Osteoblast (primary cell): ENCODE data around the gene NRAP. TPM values are rescaled to one million over a fixed set of nuclear protein-coding genes. Genes with fewer than 3 reads are reported as not detected.

Source experiments
- DNase-seq: peaks from one replicate; pipeline ENCODE4 v3.0.0; 2011; ENCODE audit warnings: low spot score, mixed read lengths; ENCODE audit not compliant: insufficient read length; ENCODE audit errors: missing footprints
- H2AFZ ChIP-seq: 2 replicates; pipeline ENCODE4 v1.6.0; 2011; ENCODE audit warnings: mild to moderate bottlenecking, low read length
- H3K27ac ChIP-seq: 2 replicates; pipeline ENCODE4 v1.5.1; 2011; ENCODE audit warnings: mild to moderate bottlenecking, low read depth, low read length, moderate library complexity
- H3K27me3 ChIP-seq: 2 replicates; pipeline ENCODE4 v1.6.0; 2012; ENCODE audit warnings: mild to moderate bottlenecking, control low read depth, inconsistent platforms, low read length, moderate library complexity; ENCODE audit not compliant: insufficient read depth
- H3K36me3 ChIP-seq: 2 replicates; pipeline ENCODE4 v1.5.1; 2011; ENCODE audit warnings: mild to moderate bottlenecking, low read length, control low read depth, moderate library complexity; ENCODE audit not compliant: insufficient read depth
- H3K4me1 ChIP-seq: 2 replicates; pipeline ENCODE4 v1.5.1; 2011; ENCODE audit warnings: mild to moderate bottlenecking, low read length, control low read depth, moderate library complexity; ENCODE audit not compliant: insufficient read depth
- H3K4me2 ChIP-seq: 2 replicates; pipeline ENCODE4 v1.6.0; 2011; ENCODE audit warnings: mild to moderate bottlenecking, low read length; ENCODE audit not compliant: insufficient read depth
- H3K4me3 ChIP-seq: fragments of 200-600 bp; sonication (generic); 3 replicates; pipeline ENCODE4 v1.5.1; 2012; ENCODE audit warnings: mild to moderate bottlenecking, low read length, inconsistent platforms; ENCODE audit not compliant: insufficient read depth
- H3K79me2 ChIP-seq: 2 replicates; pipeline ENCODE4 v1.6.0; 2012; ENCODE audit warnings: mild to moderate bottlenecking, low read length, control low read depth, inconsistent platforms; ENCODE audit not compliant: insufficient read depth
- H3K9me3 ChIP-seq: 2 replicates; pipeline ENCODE4 v1.5.1; 2011; ENCODE audit warnings: low read depth, low read length, control low read depth
- H4K20me1 ChIP-seq: 2 replicates; pipeline ENCODE4 v1.6.0; 2012; ENCODE audit warnings: mild to moderate bottlenecking, low read length, control low read depth; ENCODE audit not compliant: insufficient read depth
- total RNA-seq: library from RNA; depleted of rRNA; stranded (reverse); fragments of >200 nt; gene quantifications from 2 replicates; pipeline ENCODE4 v1.2.3, GENCODE V29; 2012
- TF ChIP-seq, protein P1 (sequence below): IDR thresholded peaks from 2 replicates; pipeline ENCODE4 v1.5.1; 2011; ENCODE audit warnings: mild to moderate bottlenecking, low read depth, low read length, moderate library complexity; ENCODE audit errors: extremely low read depth

Gene NRAP
- total RNA-seq, 1 donor, result not detected

GRCh38 chr10:113543107-113543955 lies 120.5 kb downstream of the NRAP start:
- Histone ChIP-seq H3K27ac (no peak overlapping the region), H3K27me3 (peaks cover 3% of the 10 kb centered on the region), H3K4me3 (no peak overlapping the region), H3K36me3 (no peaks in the 10 kb centered on the region), H4K20me1 (no peaks in the 10 kb centered on the region), H3K9me3 (no peaks in the 10 kb centered on the region), H2AFZ (no peak overlapping the region), H3K4me1 (peaks cover 5% of the 10 kb centered on the region), H3K79me2 (no peaks in the 10 kb centered on the region), H3K4me2 (no peak overlapping the region)
- TF ChIP-seq, protein P1, sequence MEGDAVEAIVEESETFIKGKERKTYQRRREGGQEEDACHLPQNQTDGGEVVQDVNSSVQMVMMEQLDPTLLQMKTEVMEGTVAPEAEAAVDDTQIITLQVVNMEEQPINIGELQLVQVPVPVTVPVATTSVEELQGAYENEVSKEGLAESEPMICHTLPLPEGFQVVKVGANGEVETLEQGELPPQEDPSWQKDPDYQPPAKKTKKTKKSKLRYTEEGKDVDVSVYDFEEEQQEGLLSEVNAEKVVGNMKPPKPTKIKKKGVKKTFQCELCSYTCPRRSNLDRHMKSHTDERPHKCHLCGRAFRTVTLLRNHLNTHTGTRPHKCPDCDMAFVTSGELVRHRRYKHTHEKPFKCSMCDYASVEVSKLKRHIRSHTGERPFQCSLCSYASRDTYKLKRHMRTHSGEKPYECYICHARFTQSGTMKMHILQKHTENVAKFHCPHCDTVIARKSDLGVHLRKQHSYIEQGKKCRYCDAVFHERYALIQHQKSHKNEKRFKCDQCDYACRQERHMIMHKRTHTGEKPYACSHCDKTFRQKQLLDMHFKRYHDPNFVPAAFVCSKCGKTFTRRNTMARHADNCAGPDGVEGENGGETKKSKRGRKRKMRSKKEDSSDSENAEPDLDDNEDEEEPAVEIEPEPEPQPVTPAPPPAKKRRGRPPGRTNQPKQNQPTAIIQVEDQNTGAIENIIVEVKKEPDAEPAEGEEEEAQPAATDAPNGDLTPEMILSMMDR, result no peak
- no peak for DNase-seq

- TF ChIP-seq, protein P1, result no peak
- H4K20me1 ChIP-seq, result no peaks in the 10 kb centered on the region
Measured at GRCh38 chr10:113541549-113541927, 122.3 kb downstream of the NRAP start.

DNA sequence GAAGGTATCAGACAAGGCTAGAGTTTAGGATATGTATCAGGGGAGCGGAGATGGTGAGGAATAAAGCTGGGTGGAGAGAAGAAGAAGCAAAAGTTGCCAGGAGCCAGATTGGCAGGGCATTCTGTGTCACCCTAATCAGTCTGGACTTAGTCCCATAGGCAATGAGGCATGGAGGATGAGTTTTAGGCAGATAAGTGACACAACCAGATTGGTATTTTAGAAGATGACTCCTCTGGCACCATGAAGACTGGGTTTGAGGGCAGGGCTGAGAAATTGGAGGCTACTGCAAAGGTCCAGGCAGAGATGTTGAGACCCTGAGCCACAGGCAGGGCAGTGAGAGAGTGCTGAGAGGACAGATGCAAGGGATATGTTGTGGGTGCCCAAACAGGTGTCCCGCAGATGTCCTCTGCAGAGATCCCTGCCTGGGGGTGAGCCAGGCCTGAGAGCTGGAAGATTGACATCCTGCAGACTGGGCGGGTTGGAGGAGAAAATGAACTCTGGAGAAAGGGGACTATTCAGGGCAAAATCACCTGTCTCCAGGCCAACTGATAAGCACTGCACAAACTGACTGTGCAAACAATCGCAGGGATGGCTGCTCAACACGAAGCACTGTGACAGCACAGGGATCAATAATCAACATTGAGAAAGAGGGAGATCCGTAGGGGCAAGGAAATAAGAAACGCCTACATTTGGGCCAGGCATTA lies 122.8 kb downstream of the NRAP start:
- Histone ChIP-seq H3K4me2 (no peak overlapping the region), H3K27ac (no peak overlapping the region), H3K9me3 (no peaks in the 10 kb centered on the region), H3K4me3 (no peak overlapping the region), H2AFZ (no peak overlapping the region), H4K20me1 (no peaks in the 10 kb centered on the region), H3K36me3 (no peaks in the 10 kb centered on the region), H3K4me1 (peaks cover 5% of the 10 kb centered on the region), H3K27me3 (peaks cover 6% of the 10 kb centered on the region), H3K79me2 (no peaks in the 10 kb centered on the region)
- TF ChIP-seq, protein P1, result no peak
- DNase-seq, result no peak

More at GRCh38 chr10:113541549-113541927, 122.3 kb downstream of the NRAP start:
- no peaks in the 10 kb centered on the region for H3K9me3 ChIP-seq
- H2AFZ ChIP-seq, result no peak overlapping the region
- no peak overlapping the region for H3K4me3 ChIP-seq
- H3K4me2 ChIP-seq, result no peak overlapping the region
- peaks cover 6% of the 10 kb centered on the region for H3K27me3 ChIP-seq
- DNase-seq, result no peak
- no peaks in the 10 kb centered on the region for H3K36me3 ChIP-seq
- no peaks in the 10 kb centered on the region for H3K79me2 ChIP-seq
- peaks cover 5% of the 10 kb centered on the region for H3K4me1 ChIP-seq
- H3K27ac ChIP-seq, result no peak overlapping the region

DNA sequence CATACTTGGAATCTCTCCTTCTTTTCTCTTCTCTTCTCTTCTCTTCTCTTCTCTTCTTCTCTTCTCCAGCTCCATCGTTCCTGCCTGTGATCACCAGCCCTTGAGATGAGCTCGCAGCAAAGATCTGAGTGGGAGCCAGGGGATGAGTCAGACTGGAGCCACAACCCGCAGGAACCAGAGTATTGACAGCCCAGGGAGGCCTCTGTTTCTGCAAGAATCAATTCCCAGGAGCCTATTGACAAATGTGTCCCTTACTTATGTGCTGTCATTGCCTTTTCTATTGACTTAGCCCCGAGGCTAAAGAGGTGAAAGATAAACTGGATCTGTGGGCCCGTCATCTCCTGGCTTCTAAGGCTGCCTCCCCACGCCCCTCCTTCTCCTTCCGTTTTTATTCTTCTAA lies 124.1 kb downstream of the NRAP start:
- Histone ChIP-seq H2AFZ (no peak overlapping the region), H3K4me1 (peaks cover 5% of the 10 kb centered on the region), H3K4me3 (no peak overlapping the region), H4K20me1 (no peaks in the 10 kb centered on the region), H3K27me3 (peaks cover 6% of the 10 kb centered on the region), H3K27ac (no peak overlapping the region), H3K4me2 (no peak overlapping the region), H3K36me3 (no peaks in the 10 kb centered on the region), H3K9me3 (no peaks in the 10 kb centered on the region), H3K79me2 (no peaks in the 10 kb centered on the region)
- TF ChIP-seq, protein P1, result no peak
- DNase-seq, result peak; percentile 91
